ENCODE measurements around the gene HNRNPA1. TPM values are rescaled to one million over a fixed set of nuclear protein-coding genes. Genes with fewer than 3 reads are reported as not detected.

The HNRNPA1 gene
- total RNA-seq, 1 donor from 2014 or later = 2,469 TPM

DNA sequence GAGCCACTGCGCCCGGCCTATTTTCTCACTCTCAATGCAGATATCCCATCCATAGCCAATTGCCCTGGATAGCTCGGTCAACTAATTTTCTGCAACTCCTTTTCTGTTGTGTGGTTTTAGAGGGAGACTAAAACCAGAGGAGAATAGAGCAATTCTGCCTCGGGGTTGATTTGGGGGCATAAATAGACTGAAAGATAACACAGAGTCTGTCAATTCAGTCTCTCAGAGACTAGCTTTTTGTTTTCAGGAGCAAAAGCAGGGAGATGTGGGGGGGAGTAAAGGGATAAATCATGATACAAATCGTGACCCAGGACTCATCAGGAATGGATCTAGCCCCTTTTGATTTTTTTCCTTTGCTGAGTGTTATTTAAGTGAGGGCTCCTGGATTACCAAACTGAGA lies 50.9 kb downstream of the HNRNPA1 start:
- H3K9me3 Mint-ChIP-seq = no peaks in the 10 kb centered on the region
- no peak overlapping the region for H3K4me3 Mint-ChIP-seq
- no peak overlapping the region for H3K27ac Mint-ChIP-seq

GRCh38 chr12:54333420-54334034 lies 53.0 kb downstream of the HNRNPA1 start:
- no peaks in the 10 kb centered on the region for H3K9me3 Mint-ChIP-seq
- no peak overlapping the region for H3K27ac Mint-ChIP-seq
- H3K4me1 Mint-ChIP-seq (ENCODE audit: unreplicated experiment) = peaks cover 51% of the 10 kb centered on the region
- DNase-seq (ENCODE audit: extremely low spot score, unreplicated experiment) = no peak
- no peak overlapping the region for H3K4me3 Mint-ChIP-seq
- TF ChIP-seq CTCF (conservative IDR thresholded peaks at IDR 0.05) = no peak
- no peaks in the 10 kb centered on the region for H3K27me3 Mint-ChIP-seq
- peaks cover 16% of the 10 kb centered on the region for H3K36me3 Mint-ChIP-seq

More for the DNA sequence above, 50.9 kb downstream of the HNRNPA1 start:
- no peak for DNase-seq (ENCODE audit: extremely low spot score, unreplicated experiment)
- peaks cover 16% of the 10 kb centered on the region for H3K36me3 Mint-ChIP-seq
- TF ChIP-seq CTCF (conservative IDR thresholded peaks at IDR 0.05) = no peak
- peaks cover 45% of the 10 kb centered on the region for H3K4me1 Mint-ChIP-seq (ENCODE audit: unreplicated experiment)
- H3K27me3 Mint-ChIP-seq = no peaks in the 10 kb centered on the region

Other genes starting within 250 kb of the HNRNPA1 start
- 1.9 and 56.9 TPM in 2 replicates for gene HOXC5, start 247.7 kb upstream of the HNRNPA1 start, total RNA-seq (ENCODE audit: low replicate concordance)
- gene HOXC4, start 226.9 kb upstream of the HNRNPA1 start, total RNA-seq (ENCODE audit: low replicate concordance) = 6.7 and 47.9 TPM in 2 replicates
- 48.3 and 52.5 TPM in 2 replicates for gene SMUG1, start 91.7 kb upstream of the HNRNPA1 start, total RNA-seq (ENCODE audit: low replicate concordance)
- 87.8 and 227 TPM in 2 replicates for gene CBX5, start 604 bp upstream of the HNRNPA1 start, total RNA-seq (ENCODE audit: low replicate concordance)
- 0.24 and 0.65 TPM in 2 replicates for gene NFE2, start 20.3 kb downstream of the HNRNPA1 start, total RNA-seq (ENCODE audit: low replicate concordance)
- gene COPZ1, start 44.4 kb downstream of the HNRNPA1 start, total RNA-seq (ENCODE audit: low replicate concordance) = 196 and 229 TPM in 2 replicates
- not detected in 2 replicates for gene GPR84, start 83.8 kb downstream of the HNRNPA1 start, total RNA-seq (ENCODE audit: low replicate concordance)
- 29.5 and 47.3 TPM in 2 replicates for gene ZNF385A, start 104.0 kb downstream of the HNRNPA1 start, total RNA-seq (ENCODE audit: low replicate concordance)
- 2.5 and 25.9 TPM in 2 replicates for gene ITGA5, start 138.5 kb downstream of the HNRNPA1 start, total RNA-seq (ENCODE audit: low replicate concordance)
- gene GTSF1, start 192.9 kb downstream of the HNRNPA1 start, total RNA-seq (ENCODE audit: low replicate concordance) = not detected in 2 replicates
- not detected in 2 replicates for gene NCKAP1L, start 217.0 kb downstream of the HNRNPA1 start, total RNA-seq (ENCODE audit: low replicate concordance)